Left lung (tissue), 10 donors: ENCODE measurements around the gene SH3PXD2A. TPM values are rescaled to one million over a fixed set of nuclear protein-coding genes. Genes with fewer than 3 reads are reported as not detected.
"Not testable (repeated sequence)": the region's sequence is repeated elsewhere in the genome, so short reads cannot be mapped to it uniquely, and the experiment has no call there.

Source experiments
- ATAC-seq: fragments of 200-7000 bp; cut with Tn5 transposase; one replicate; pipeline ENCODE4 v1.9.1; 2020; ENCODE audit warnings: moderate library complexity
- DNase-seq, 4 donors: peaks; one replicate each; pipeline ENCODE4 v3.0.0-alpha.2; 2013 to 2020
- H3K27ac ChIP-seq, 2 donors: fragments of 200-600 bp; sonication (generic) in 1 of 2; one replicate each; pipeline versions ENCODE4 v1.5.0 to v1.8.0; 2020 to 2021
- H3K27me3 ChIP-seq, 2 donors: fragments of 200-600 bp; sonication (generic) in 1 of 2; one replicate each; pipeline versions ENCODE4 v1.5.0 to v1.8.0; 2020 to 2021
- H3K36me3 ChIP-seq, 2 donors: fragments of 200-600 bp; sonication (generic) in 1 of 2; one replicate each; pipeline versions ENCODE4 v1.5.0 to v1.8.0; 2020 to 2021
- H3K4me1 ChIP-seq, 2 donors: fragments of 200-600 bp; one replicate each; pipeline ENCODE4 v1.8.0; 2021
- H3K4me3 ChIP-seq, 2 donors: fragments of 200-600 bp; sonication (generic) in 1 of 2; one replicate each; pipeline versions ENCODE4 v1.5.0 to v1.8.0; 2020 to 2021; ENCODE audit warnings: mild to moderate bottlenecking in 1 of 2
- H3K9me3 ChIP-seq, 2 donors: fragments of 200-600 bp; sonication (generic) in 1 of 2; one replicate each; pipeline versions ENCODE4 v1.5.0 to v1.8.0; 2020 to 2021
- CTCF ChIP-seq, 2 donors: fragments of 200-600 bp; sonication (generic) in 1 of 2; IDR thresholded peaks; one replicate each; pipeline versions ENCODE4 v1.5.0 to v1.8.0; 2021; ENCODE audit warnings: antibody characterized with exemption in 2 of 2
- intact Hi-C, 2 donors: fragments of 100-400 bp; cut with DNase I; formaldehyde crosslinking; loops; one replicate each; pipeline versions ENCODE4 v1.11.2 to v1.14.2; 2022
- polyA plus RNA-seq, 6 donors: library from polyadenylated mRNA; unstranded; fragments of 120-200 nt; gene quantifications; one replicate each; pipeline ENCODE4 v1.2.1, GENCODE V29; 2013; ENCODE audit not compliant: insufficient read length in 6 of 6
- total RNA-seq, 2 donors: library from RNA; stranded (reverse); fragmentation: NEBNext Ultra II Directional; extraction: Animal tissue kit (Norgen Biotek cat#: 25700); gene quantifications; one replicate each; pipeline ENCODE4 v1.2.1, GENCODE V29; 2021
- donor health status: DM: no; HTN: yes; CAD: no.
- donor health status: DM: no; HTN: no; CAD: no.

Gene SH3PXD2A
- total and polyA plus RNA-seq, 8 donors = 44.8 to 117 (median 91.7) TPM

- intact Hi-C loops = no loop called here
- H3K27me3 ChIP-seq = no peaks in the 10 kb centered on the region
Measured at GRCh38 chr10:103610921-103611511, 244.4 kb downstream of the SH3PXD2A start.

GRCh38 chr10:103610083-103610472, 245.3 kb downstream of the SH3PXD2A start:
- Histone ChIP-seq H3K36me3 (peaks cover 0 to 37% of the 10 kb centered on the region in 2 donors), H3K27me3 (no peaks in the 10 kb centered on the region), H3K9me3 (no peaks in the 10 kb centered on the region), H3K4me1 (no peaks in the 10 kb centered on the region), H3K4me3 (no peak overlapping the region), H3K27ac (no peak overlapping the region)
- TF ChIP-seq CTCF (IDR thresholded peaks at IDR 0.05) = no peak
- no peak for DNase-seq
- ATAC-seq = no peak
- intact Hi-C loops = no loop called here

More at GRCh38 chr10:103610921-103611511, 244.4 kb downstream of the SH3PXD2A start:
- H3K9me3 ChIP-seq = no peaks in the 10 kb centered on the region
- no peak overlapping the region for H3K27ac ChIP-seq
- no peak for ATAC-seq
- peaks cover 0 to 37% of the 10 kb centered on the region in 2 donors for H3K36me3 ChIP-seq
- no peak overlapping the region for H3K4me3 ChIP-seq
- TF ChIP-seq CTCF (IDR thresholded peaks at IDR 0.05) = no peak
- DNase-seq = no peak
- H3K4me1 ChIP-seq = peaks cover 0 to 1% of the 10 kb centered on the region in 2 donors

- H3K4me3 ChIP-seq = no peak overlapping the region
- no peak for TF ChIP-seq CTCF (IDR thresholded peaks at IDR 0.05)
- DNase-seq (no peak), ATAC-seq (no peak)
- H3K36me3 ChIP-seq = peaks cover 0 to 41% of the 10 kb centered on the region in 2 donors
- no peak overlapping the region for H3K27ac ChIP-seq
- no peaks in the 10 kb centered on the region for H3K9me3 ChIP-seq
- H3K4me1 ChIP-seq = no peaks in the 10 kb centered on the region
- H3K27me3 ChIP-seq = no peaks in the 10 kb centered on the region
- intact Hi-C loops = no loop called here
Measured at GRCh38 chr10:103609231-103610082, 245.9 kb downstream of the SH3PXD2A start.

GRCh38 chr10:103608056-103608455, 247.3 kb downstream of the SH3PXD2A start:
- peaks cover 0 to 46% of the 10 kb centered on the region in 2 donors for H3K36me3 ChIP-seq
- H3K4me3 ChIP-seq, DNase-seq, H3K27ac ChIP-seq, ATAC-seq, H3K27me3 ChIP-seq, H3K9me3 ChIP-seq, intact Hi-C loops, H3K4me1 ChIP-seq: not testable (repeated sequence)

GRCh38 chr10:103607051-103607450, 248.3 kb downstream of the SH3PXD2A start:
- H3K4me3 ChIP-seq, H3K9me3 ChIP-seq, DNase-seq, H3K4me1 ChIP-seq, H3K27me3 ChIP-seq, intact Hi-C loops, ATAC-seq, H3K27ac ChIP-seq: not testable (repeated sequence)
- peaks cover 0 to 46% of the 10 kb centered on the region in 2 donors for H3K36me3 ChIP-seq

GRCh38 chr10:103606097-103606438, 249.3 kb downstream of the SH3PXD2A start:
- intact Hi-C loops, ATAC-seq, H3K9me3 ChIP-seq, DNase-seq, H3K4me3 ChIP-seq, H3K4me1 ChIP-seq, H3K27me3 ChIP-seq, H3K27ac ChIP-seq: not testable (repeated sequence)
- H3K36me3 ChIP-seq = peaks cover 0 to 45% of the 10 kb centered on the region in 2 donors
